ENCODE data around the gene ADRA1B. TPM values are rescaled to one million over a fixed set of nuclear protein-coding genes. Genes with fewer than 3 reads are reported as not detected.

Gene ADRA1B
- total and polyA plus RNA-seq, 2 of the 8 experiments (the other 6 are each of a cell fraction or from before 2014, with no cell fraction given) = not detected

- H2BK5ac ChIP-seq (ENCODE audit: low read depth, low read length) = no peak overlapping the region
- H3K27ac ChIP-seq (ENCODE audit: low read depth, low read length) = no peak overlapping the region
- no peak overlapping the region for H2BK120ac ChIP-seq (replicated peaks; ENCODE audit: low read depth, low read length)
- no peak for TF ChIP-seq FOSL1 (IDR thresholded peaks at IDR 0.05; ENCODE audit: insufficient read depth, low read depth, low read length)
- TF ChIP-seq SAP30 (IDR thresholded peaks at IDR 0.05; ENCODE audit: insufficient read depth, insufficient replicate concordance, low read length) = no peak
- no peak for TF ChIP-seq SIN3A (conservative IDR thresholded peaks at IDR 0.05 in 1 of 2, IDR thresholded peaks at IDR 0.05 in 1 of 2; ENCODE audit: low read depth in 1 of 2, low read length in 2 of 2)
- TF ChIP-seq CEBPB (IDR thresholded peaks at IDR 0.05; ENCODE audit: low read depth, low read length) = no peak
- no peak for TF ChIP-seq KDM4A (IDR thresholded peaks at IDR 0.05; ENCODE audit: low read depth, low read length, severe bottlenecking)
- no peak for TF ChIP-seq HDAC2 (IDR thresholded peaks at IDR 0.05; ENCODE audit: borderline replicate concordance in 1 of 2, low read depth in 2 of 2, low read length in 2 of 2)
- TF ChIP-seq SP4 (IDR thresholded peaks at IDR 0.05; ENCODE audit: low read length) = no peak
- TF ChIP-seq BRCA1 (IDR thresholded peaks at IDR 0.05; ENCODE audit: low read depth, low read length) = no peak
- TF ChIP-seq NANOG (IDR thresholded peaks at IDR 0.05; ENCODE audit: insufficient read depth, low read depth, low read length, poor library complexity, severe bottlenecking) = no peak
- TF ChIP-seq TAF1 (IDR thresholded peaks at IDR 0.05; ENCODE audit: low read depth, low read length) = no peak
- TF ChIP-seq CREB1 (IDR thresholded peaks at IDR 0.05) = no peak
- TF ChIP-seq PHF8 (conservative IDR thresholded peaks at IDR 0.05; ENCODE audit: low read depth, low read length) = no peak
- no peak overlapping the region for H3K56ac ChIP-seq (replicated peaks; ENCODE audit: insufficient read length, low read depth, low read length)
- no peaks in the 10 kb centered on the region for H3K79me1 ChIP-seq (ENCODE audit: low read depth, low read length)
- no peaks in the 10 kb centered on the region for H3K9me3 ChIP-seq (ENCODE audit: insufficient read depth in 2 of 2, low read depth in 1 of 2, low read length in 1 of 2)
- no peak overlapping the region for H3K9ac ChIP-seq (replicated peaks in 1 of 4; ENCODE audit: extremely low read depth in 1 of 4, low read depth in 3 of 4, low read length in 3 of 4)
- no peak overlapping the region for H2BK20ac ChIP-seq (ENCODE audit: low read length)
- no peak overlapping the region for H3K23ac ChIP-seq (ENCODE audit: insufficient read length)
- no peak overlapping the region for H2BK15ac ChIP-seq (ENCODE audit: low read length)
- no peaks in the 10 kb centered on the region for H3K36me3 ChIP-seq (ENCODE audit: control insufficient read depth in 2 of 4, insufficient read depth in 4 of 4, low read length in 3 of 4)
- H2BK12ac ChIP-seq (ENCODE audit: low read depth, low read length) = no peak overlapping the region
- H2AK5ac ChIP-seq (ENCODE audit: low read depth, low read length) = no peak overlapping the region
- CTCF ChIA-PET (ENCODE audit: partially characterized antibody) = interaction anchor here (1.0 to 2.0 kb wide), 6 partner anchors 10 to 390 kb away, joined by 3 to 8 read pairs (median 3); partner anchors contain the start of gene ADRA1B
- H4K20me1 ChIP-seq (replicated peaks in 1 of 2; ENCODE audit: control insufficient read depth in 1 of 2, insufficient read depth in 2 of 2, low read length in 2 of 2) = no peaks in the 10 kb centered on the region
- H3K79me2 ChIP-seq (ENCODE audit: control insufficient read depth in 1 of 2, insufficient read depth in 2 of 2, low read length in 2 of 2) = no peaks in the 10 kb centered on the region
- no peak overlapping the region for H3K4me3 ChIP-seq (ENCODE audit: extremely low read depth in 1 of 4, insufficient read depth in 2 of 4, low read depth in 3 of 4, low read length in 4 of 4)
- H3K4me2 ChIP-seq (ENCODE audit: insufficient read depth in 1 of 2, low read depth in 2 of 2, low read length in 2 of 2) = no peak overlapping the region
- no peak overlapping the region for H3K18ac ChIP-seq (ENCODE audit: extremely low read depth, low read length)
- no peak overlapping the region for H3K14ac ChIP-seq (ENCODE audit: insufficient read length)
- H3K23me2 ChIP-seq (ENCODE audit: low read depth, low read length) = no peaks in the 10 kb centered on the region
- H4K5ac ChIP-seq (ENCODE audit: insufficient read length, low read depth, low read length) = no peak overlapping the region
- 89% methylated on average over 2 of the region's 2 CpGs; no CpG with 5 or more reads in 1 of the 2 experiments for WGBS, 2 experiments (ENCODE audit: extremely low coverage in 1 of 2, insufficient coverage in 1 of 2, insufficient read length in 1 of 2, insufficient replicate concordance in 2 of 2, low coverage in 1 of 2, low lambda C conversion rate in 2 of 2, missing lambda C conversion rate in 1 of 2)
- peaks cover 0 to 4% (median 2%) of the 10 kb centered on the region in 4 experiments; a peak in 1 of 7 replicates for H3K4me1 ChIP-seq (replicated peaks in 1 of 4; ENCODE audit: control insufficient read depth in 3 of 4, insufficient read depth in 4 of 4, low read length in 3 of 4)
- DNase-seq (ENCODE audit: low read depth in 1 of 2, low spot score in 2 of 2) = no peak
- no peaks in the 10 kb centered on the region for H3K27me3 ChIP-seq (replicated peaks in 1 of 4; ENCODE audit: control insufficient read depth in 3 of 4, extremely low read depth in 1 of 4, insufficient read depth in 3 of 4, low read length in 3 of 4)
- H4K8ac ChIP-seq (ENCODE audit: extremely low read depth, insufficient read depth, low read length) = no peak overlapping the region
- no peak overlapping the region for H3K4ac ChIP-seq (replicated peaks; ENCODE audit: insufficient read length, low read depth, low read length)
- FAIRE-seq = no peak
- POLR2A ChIA-PET (ENCODE audit: partially characterized antibody) = no interaction called here
- no peak overlapping the region for H2AFZ ChIP-seq (ENCODE audit: low read length)
- H4K91ac ChIP-seq (replicated peaks; ENCODE audit: insufficient read length, low read length) = no peak overlapping the region
These were observed 9.8 kb upstream of the ADRA1B start for GRCh38 chr5:159906463-159906862.
